Small intestine (tissue), 7 donors: ENCODE data around the gene RSPH1. TPM values are rescaled to one million over a fixed set of nuclear protein-coding genes. Genes with fewer than 3 reads are reported as not detected.

ENCODE experiments used
- DNase-seq, 2 donors: peaks; one replicate each; pipeline versions ENCODE4 v3.0.0 to v3.0.0-alpha.2; 2013
- FAIRE-seq: peaks from 2 replicates; lab custom pipeline; 2012; peaks lifted over from hg19 to GRCh38; lab: Jason Lieb, UNC
- H3K27ac ChIP-seq, 3 donors: one replicate each; pipeline ENCODE4 v1.5.1; 2013; ENCODE audit warnings: low read length in 2 of 3, mild to moderate bottlenecking in 2 of 3, control low read depth in 1 of 3, inconsistent platforms in 1 of 3, low read depth in 1 of 3, moderate library complexity in 1 of 3
- H3K27me3 ChIP-seq, 3 donors: one replicate each; pipeline ENCODE4 v1.6.1; 2013; ENCODE audit warnings: low read length in 3 of 3, inconsistent platforms in 1 of 3; ENCODE audit not compliant: control insufficient read depth in 3 of 3, insufficient read depth in 3 of 3
- H3K36me3 ChIP-seq, 3 donors: one replicate each; pipeline ENCODE4 v1.6.1; 2013; ENCODE audit warnings: low read length in 3 of 3, inconsistent platforms in 1 of 3, low read depth in 1 of 3, mild to moderate bottlenecking in 1 of 3, moderate library complexity in 1 of 3; ENCODE audit not compliant: control insufficient read depth in 3 of 3, insufficient read depth in 2 of 3
- H3K4me1 ChIP-seq, 3 donors: one replicate each; pipeline ENCODE4 v1.6.1; 2013; ENCODE audit warnings: low read length in 2 of 3, inconsistent platforms in 1 of 3, low read depth in 1 of 3, mild to moderate bottlenecking in 1 of 3, moderate library complexity in 1 of 3; ENCODE audit not compliant: control insufficient read depth in 3 of 3, insufficient read depth in 2 of 3
- H3K4me3 ChIP-seq, 3 donors: one replicate each; pipeline ENCODE4 v1.5.1; 2013; ENCODE audit warnings: low read length in 3 of 3, control low read depth in 1 of 3, inconsistent platforms in 1 of 3, low read depth in 1 of 3, mild to moderate bottlenecking in 1 of 3, moderate library complexity in 1 of 3
- H3K9me3 ChIP-seq, 2 donors: one replicate each; pipeline ENCODE4 v1.6.1; 2013; ENCODE audit warnings: low read depth in 1 of 2, low read length in 1 of 2; ENCODE audit not compliant: control insufficient read depth in 2 of 2, insufficient read depth in 1 of 2
- WGBS, 3 donors: extraction: QIAGEN DNeasy Blood & Tissue Kit; methylation state at CpG; one replicate each; pipeline ENCODE4 v1.1.7; 2013; 5-methylcytosine and 5-hydroxymethylcytosine counted together
- polyA plus RNA-seq, 4 donors: library from polyadenylated mRNA; stranded (reverse) in 3 of 4; unstranded in 1 of 4; fragments of 200-250 nt in 3 of 4; fragments of 120-200 nt in 1 of 4; gene quantifications; one replicate each; pipeline versions ENCODE4 v1.2.1 to v1.2.3, GENCODE V29; 2013
- donor health status: healthy with polysubstance abuse.
- donor health status: control.
- donor health status: control.
- donor health status: Bipolar disorder and iron deficiency.
- donor health status: healthy.

Gene RSPH1
- polyA plus RNA-seq, 4 donors, result 3.8 to 14.1 (median 7.8) TPM

GRCh38 chr21:42534421-42535378 lies 38.7 kb upstream of the RSPH1 start:
- H3K4me3 ChIP-seq, result no peak overlapping the region
- H3K36me3 ChIP-seq, result peaks cover 2 to 87% (median 6%) of the 10 kb centered on the region in 3 donors
- no peaks in the 10 kb centered on the region for H3K9me3 ChIP-seq
- H3K27ac ChIP-seq, result peak overlapping the region; percentile 38 to 73 (median 73)
- H3K27me3 ChIP-seq, result no peaks in the 10 kb centered on the region
- DNase-seq, result peak; percentile 66 to 89
- 25 to 54% (median 45%) methylated on average over 28 of the region's 28 CpGs for WGBS, 3 donors
- peaks cover 0 to 41% (median 0%) of the 10 kb centered on the region in 3 donors for H3K4me1 ChIP-seq
- no peak for FAIRE-seq

- peaks cover 0 to 41% (median 0%) of the 10 kb centered on the region in 3 donors for H3K4me1 ChIP-seq
- DNase-seq (no peak), FAIRE-seq (no peak)
- H3K4me3 ChIP-seq, result no peak overlapping the region
- H3K27me3 ChIP-seq, result no peaks in the 10 kb centered on the region
- H3K9me3 ChIP-seq, result no peaks in the 10 kb centered on the region
- H3K36me3 ChIP-seq, result peaks cover 2 to 88% (median 8%) of the 10 kb centered on the region in 3 donors
- H3K27ac ChIP-seq, result peak overlapping the region; percentile 38 to 73 (median 73)
- 50 to 82% (median 65%) methylated on average over 4 of the region's 4 CpGs for WGBS, 3 donors
Observed at GRCh38 chr21:42533963-42534355, 37.9 kb upstream of the RSPH1 start.

GRCh38 chr21:42533306-42533962 lies 37.4 kb upstream of the RSPH1 start:
- DNase-seq (no peak), FAIRE-seq (no peak)
- Histone ChIP-seq H3K9me3 (no peaks in the 10 kb centered on the region), H3K27me3 (no peaks in the 10 kb centered on the region), H3K27ac (peak overlapping the region in 1 of 3 donors; percentile 37), H3K36me3 (peaks cover 2 to 85% (median 8%) of the 10 kb centered on the region in 3 donors), H3K4me1 (peaks cover 0 to 39% (median 0%) of the 10 kb centered on the region in 3 donors), H3K4me3 (no peak overlapping the region)
- 92 to 95% (median 92%) methylated on average over 13 of the region's 13 CpGs for WGBS, 3 donors

GRCh38 chr21:42532466-42533181 lies 36.6 kb upstream of the RSPH1 start:
- Histone ChIP-seq H3K9me3 (no peaks in the 10 kb centered on the region), H3K27ac (peak overlapping the region in 1 of 3 donors; percentile 37), H3K4me1 (peaks cover 0 to 44% (median 4%) of the 10 kb centered on the region in 3 donors), H3K4me3 (no peak overlapping the region), H3K36me3 (peaks cover 2 to 85% (median 8%) of the 10 kb centered on the region in 3 donors), H3K27me3 (no peaks in the 10 kb centered on the region)
- 43 to 63% (median 52%) methylated on average over 18 of the region's 18 CpGs for WGBS, 3 donors
- DNase-seq (peak in 1 of 2 donors; percentile 59), FAIRE-seq (no peak)

GRCh38 chr21:42531771-42532170 lies 35.7 kb upstream of the RSPH1 start:
- WGBS, 3 donors, result 88 to 91% (median 90%) methylated on average over 8 of the region's 8 CpGs
- H3K36me3 ChIP-seq, result peaks cover 2 to 88% (median 4%) of the 10 kb centered on the region in 3 donors
- no peaks in the 10 kb centered on the region for H3K9me3 ChIP-seq
- H3K4me3 ChIP-seq, result no peak overlapping the region
- no peaks in the 10 kb centered on the region for H3K27me3 ChIP-seq
- DNase-seq, result no peak
- H3K27ac ChIP-seq, result no peak overlapping the region
- FAIRE-seq, result no peak
- peaks cover 6 to 45% (median 11%) of the 10 kb centered on the region in 3 donors for H3K4me1 ChIP-seq

- Histone ChIP-seq H3K27ac (no peak overlapping the region), H3K36me3 (peaks cover 2 to 73% (median 6%) of the 10 kb centered on the region in 3 donors), H3K27me3 (no peaks in the 10 kb centered on the region), H3K9me3 (no peaks in the 10 kb centered on the region), H3K4me1 (peaks cover 7 to 45% (median 17%) of the 10 kb centered on the region in 3 donors), H3K4me3 (no peak overlapping the region)
- WGBS, 3 donors, result 65 to 80% (median 75%) methylated on average over 5 of the region's 5 CpGs
- FAIRE-seq (no peak), DNase-seq (no peak)
Observed at GRCh38 chr21:42530167-42530518, 34.1 kb upstream of the RSPH1 start.

GRCh38 chr21:42527489-42528158 lies 31.6 kb upstream of the RSPH1 start:
- peak; percentile 81 for FAIRE-seq
- Histone ChIP-seq H3K36me3 (peaks cover 2 to 66% (median 4%) of the 10 kb centered on the region in 3 donors), H3K4me1 (peaks cover 9 to 60% (median 27%) of the 10 kb centered on the region in 3 donors), H3K9me3 (no peaks in the 10 kb centered on the region), H3K27me3 (no peaks in the 10 kb centered on the region), H3K4me3 (no peak overlapping the region), H3K27ac (peak overlapping the region; percentile 84 to 94 (median 88))
- WGBS, 3 donors, result 14 to 27% (median 16%) methylated on average over 13 of the region's 13 CpGs
- DNase-seq, result peak; percentile 77 to 81
